IMR-90 (cell line): Measurements from ENCODE around the gene OR13J1. TPM values are rescaled to one million over a fixed set of nuclear protein-coding genes. Genes with fewer than 3 reads are reported as not detected.

Experiments used
- ATAC-seq: fragments of 200-7000 bp; cut with Tn5 transposase; 2 replicates; pipeline ENCODE4 v1.9.1; 2020; ENCODE audit warnings: low read depth, mild to moderate bottlenecking, moderate library complexity
- BruUV-seq: library from RNA; stranded (reverse); fragments of 400-500 nt; replicated peaks from 2 replicates; lab custom pipeline; 2021; lab: Mats Ljungman, UMichigan
- CTCF ChIA-PET: fragments of 300-600 bp; formaldehyde crosslinking; extraction: SDS; loops from one replicate; lab custom pipeline; 2021; ENCODE audit warnings: antibody characterized with exemption; lab: Yijun Ruan, JAX
- POLR2A ChIA-PET: fragments of 300-600 bp; sonication (Branson Sonifier 250); formaldehyde crosslinking; loops from one replicate; lab custom pipeline; 2022; ENCODE audit warnings: antibody characterized with exemption; ENCODE audit not compliant: unreplicated experiment; lab: Charles Lee
- DNase-seq: peaks from one replicate; pipeline ENCODE4 v3.0.0; 2013
- H2AFZ ChIP-seq: replicated peaks from 2 replicates; pipeline ENCODE3; 2013; ENCODE audit warnings: low read length, mild to moderate bottlenecking; ENCODE audit not compliant: poor library complexity
- H2AK5ac ChIP-seq: 2 replicates; pipeline ENCODE4 v1.6.1; 2013; ENCODE audit warnings: low read depth, low read length, inconsistent platforms
- H2AK9ac ChIP-seq: replicated peaks from 2 replicates; pipeline ENCODE3; 2013; ENCODE audit warnings: mild to moderate bottlenecking, low read depth, low read length, moderate library complexity; ENCODE audit not compliant: poor library complexity
- H2BK120ac ChIP-seq: 2 replicates; pipeline ENCODE4 v1.6.1; 2013; ENCODE audit warnings: low read depth, low read length, inconsistent platforms
- H2BK15ac ChIP-seq: 3 replicates; pipeline ENCODE4 v1.6.1; 2013; ENCODE audit warnings: low read depth, low read length, inconsistent platforms
- H2BK20ac ChIP-seq: 2 replicates; pipeline ENCODE4 v1.6.1; 2013; ENCODE audit warnings: low read depth, mild to moderate bottlenecking, inconsistent platforms, low read length, moderate library complexity
- H2BK5ac ChIP-seq: 2 replicates; pipeline ENCODE4 v1.6.1; 2013; ENCODE audit warnings: mild to moderate bottlenecking, low read depth, low read length, inconsistent platforms; ENCODE audit not compliant: poor library complexity, severe bottlenecking
- H3K14ac ChIP-seq: replicated peaks from 2 replicates; pipeline ENCODE4 v1.6.1; 2013; ENCODE audit warnings: low read depth, low read length, inconsistent platforms
- H3K18ac ChIP-seq: 2 replicates; pipeline ENCODE4 v1.6.1; 2013; ENCODE audit warnings: low read depth, low read length, control low read depth
- H3K23ac ChIP-seq: 2 replicates; pipeline ENCODE4 v1.6.1; 2013; ENCODE audit warnings: low read depth, low read length, inconsistent platforms
- H3K27ac ChIP-seq: 2 replicates; pipeline ENCODE4 v1.5.1; 2013; ENCODE audit warnings: mild to moderate bottlenecking, control low read depth, low read length; ENCODE audit not compliant: insufficient read depth
- H3K27me3 ChIP-seq: 2 replicates; pipeline ENCODE4 v1.6.1; 2013; ENCODE audit warnings: low read length; ENCODE audit not compliant: control insufficient read depth, insufficient read depth
- H3K36me3 ChIP-seq: 2 replicates; pipeline ENCODE4 v1.6.1; 2013; ENCODE audit warnings: low read length, mixed read lengths; ENCODE audit not compliant: control insufficient read depth, insufficient read depth
- H3K4ac ChIP-seq: 2 replicates; pipeline ENCODE4 v1.6.1; 2013; ENCODE audit warnings: low read depth, low read length, inconsistent platforms
- H3K4me1 ChIP-seq: 2 replicates; pipeline ENCODE4 v1.6.1; 2013; ENCODE audit warnings: low read length, mixed read lengths; ENCODE audit not compliant: control insufficient read depth, insufficient read depth
- H3K4me2 ChIP-seq: 2 replicates; pipeline ENCODE4 v1.6.1; 2013; ENCODE audit warnings: low read depth, mild to moderate bottlenecking, control low read depth, low read length, moderate library complexity
- H3K4me3 ChIP-seq: 2 replicates; pipeline ENCODE4 v1.5.1; 2013; ENCODE audit warnings: low read depth, mild to moderate bottlenecking, control low read depth, low read length, moderate library complexity; ENCODE audit not compliant: insufficient read depth
- H3K56ac ChIP-seq: 2 replicates; pipeline ENCODE4 v1.6.1; 2013; ENCODE audit warnings: low read length, inconsistent platforms; ENCODE audit not compliant: insufficient read depth; ENCODE audit errors: extremely low read depth
- H3K79me1 ChIP-seq, 2 experiments: 2 replicates each; pipeline ENCODE4 v1.6.1; 2013; ENCODE audit warnings: low read length in 2 of 2, inconsistent platforms in 1 of 2, low read depth in 1 of 2
- H3K9ac ChIP-seq: 2 replicates; pipeline ENCODE4 v1.6.1; 2013; ENCODE audit warnings: low read depth, low read length, control low read depth
- H3K9me1 ChIP-seq: 2 replicates; pipeline ENCODE4 v1.6.1; 2013; ENCODE audit warnings: low read length, inconsistent platforms; ENCODE audit not compliant: insufficient read depth
- H3K9me3 ChIP-seq: 2 replicates; pipeline ENCODE4 v1.6.1; 2013; ENCODE audit warnings: low read length; ENCODE audit not compliant: control insufficient read depth, insufficient read depth
- H4K20me1 ChIP-seq: 2 replicates; pipeline ENCODE4 v1.6.1; 2013; ENCODE audit warnings: low read length, inconsistent platforms; ENCODE audit not compliant: insufficient read depth
- H4K5ac ChIP-seq: 2 replicates; pipeline ENCODE4 v1.6.1; 2013; ENCODE audit warnings: mild to moderate bottlenecking, low read depth, low read length, control low read depth
- H4K8ac ChIP-seq, 2 experiments: 2 replicates each; pipeline ENCODE4 v1.6.1; 2013; ENCODE audit warnings: low read depth in 2 of 2, low read length in 2 of 2, control low read depth in 1 of 2, inconsistent platforms in 1 of 2
- H4K91ac ChIP-seq: 2 replicates; pipeline ENCODE4 v1.6.1; 2013; ENCODE audit warnings: low read depth, low read length, inconsistent platforms; ENCODE audit not compliant: insufficient read depth
- CHD1 ChIP-seq: IDR thresholded peaks from 2 replicates; pipeline ENCODE4 v1.6.1; 2012; ENCODE audit warnings: low read depth, low read length, improper control_type of control experiment
- MAFK ChIP-seq: IDR thresholded peaks from 2 replicates; pipeline ENCODE4 v1.6.1; 2012; ENCODE audit warnings: low read depth, low read length, improper control_type of control experiment
- RAD21 ChIP-seq: IDR thresholded peaks from 2 replicates; pipeline ENCODE4 v1.6.1; 2012; ENCODE audit warnings: low read length, improper control_type of control experiment
- RFX5 ChIP-seq: IDR thresholded peaks from 2 replicates; pipeline ENCODE4 v1.8.0; 2012; ENCODE audit warnings: low read depth, mild to moderate bottlenecking, low read length, moderate library complexity
- WGBS, 2 experiments: methylation state at CpG; one replicate each; pipeline versions ENCODE4 v1.1.5 to v1.1.7; 2013; ENCODE audit warnings: missing lambda C conversion rate in 2 of 2; ENCODE audit not compliant: insufficient read length in 1 of 2; ENCODE audit errors: extremely low coverage in 2 of 2; 5-methylcytosine and 5-hydroxymethylcytosine counted together
- dilution Hi-C: fragments of 300-500 bp; cut with HindIII; formaldehyde crosslinking; loops from one replicate; pipeline ENCODE4 v1.14.3; 2018; ENCODE audit warnings: low sequenced_read_pairs; ENCODE audit not compliant: unreplicated experiment
- in situ Hi-C: fragments of 300-500 bp; cut with MboI; formaldehyde crosslinking; loops from 3 replicates; pipeline ENCODE4 v1.14.3; 2019; ENCODE audit warnings: low sequenced_read_pairs, inconsistent platforms, mixed read lengths
- intact Hi-C: fragments of 100-400 bp; cut with micrococcal nuclease; formaldehyde crosslinking; loops from 2 replicates; pipeline ENCODE4 v1.10.0; 2022
- polyA plus RNA-seq, 3 experiments: library from polyadenylated mRNA; depleted of rRNA; stranded (reverse); fragments of >200 nt; gene quantifications; 2 replicates each; pipeline ENCODE4 v1.2.3, GENCODE V29; 2012; ENCODE audit warnings: low replicate concordance in 1 of 3
- total RNA-seq: library from RNA; depleted of rRNA; stranded (reverse); fragments of >200 nt; gene quantifications from 2 replicates; pipeline ENCODE4 v1.2.3, GENCODE V29; 2012
- TF ChIP-seq, protein P1 (sequence below): fragments of 150-350 bp; IDR thresholded peaks from 2 replicates; pipeline ENCODE4 v1.6.1; 2016; ENCODE audit warnings: low read depth, mild to moderate bottlenecking, low read length, moderate library complexity, borderline replicate concordance

Gene OR13J1
- total and polyA plus RNA-seq, 2 of the 4 experiments (the other 2 are of a cell fraction) = not detected

DNA sequence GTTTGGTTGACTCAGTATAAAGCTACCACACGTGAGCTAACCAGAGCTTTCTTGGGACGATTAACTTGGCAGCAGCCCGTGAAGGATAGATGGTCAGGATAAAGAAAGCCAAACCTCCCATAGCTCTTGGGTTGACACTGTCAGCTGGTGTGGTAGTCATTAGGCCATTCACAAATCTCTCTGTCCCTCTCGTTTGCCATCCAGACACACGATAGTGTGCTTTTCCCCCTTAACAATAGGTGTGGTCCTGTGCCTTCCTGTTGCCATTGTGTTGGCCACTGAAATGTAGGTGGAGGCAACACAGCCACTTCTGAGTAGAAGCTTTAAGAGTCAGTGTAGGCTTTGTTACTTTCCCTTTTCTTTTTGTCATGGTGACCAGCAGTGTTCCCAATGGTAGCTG is 11.7 kb downstream of the OR13J1 start:
- H3K9me1 ChIP-seq = no peaks in the 10 kb centered on the region
- DNase-seq (no peak), ATAC-seq (no peak)
- TF ChIP-seq RAD21 (no peak), MAFK (no peak), CHD1 (no peak), RFX5 (no peak)
- TF ChIP-seq, protein P1, sequence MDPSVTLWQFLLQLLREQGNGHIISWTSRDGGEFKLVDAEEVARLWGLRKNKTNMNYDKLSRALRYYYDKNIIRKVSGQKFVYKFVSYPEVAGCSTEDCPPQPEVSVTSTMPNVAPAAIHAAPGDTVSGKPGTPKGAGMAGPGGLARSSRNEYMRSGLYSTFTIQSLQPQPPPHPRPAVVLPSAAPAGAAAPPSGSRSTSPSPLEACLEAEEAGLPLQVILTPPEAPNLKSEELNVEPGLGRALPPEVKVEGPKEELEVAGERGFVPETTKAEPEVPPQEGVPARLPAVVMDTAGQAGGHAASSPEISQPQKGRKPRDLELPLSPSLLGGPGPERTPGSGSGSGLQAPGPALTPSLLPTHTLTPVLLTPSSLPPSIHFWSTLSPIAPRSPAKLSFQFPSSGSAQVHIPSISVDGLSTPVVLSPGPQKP = no peak
- dilution Hi-C loops (no loop called here), intact Hi-C loops (no loop called here), in situ Hi-C loops (no loop called here)
- no peak overlapping the region for H2BK5ac ChIP-seq
- no peak overlapping the region for H3K9ac ChIP-seq
- WGBS, 2 experiments = no CpG with 5 or more reads among the region's 5 CpGs
- no peak overlapping the region for H2BK120ac ChIP-seq
- no peaks in the 10 kb centered on the region for H3K4me1 ChIP-seq
- no peak overlapping the region for H3K18ac ChIP-seq
- H3K9me3 ChIP-seq = no peaks in the 10 kb centered on the region
- CTCF ChIA-PET = interaction anchor here (1.0 kb wide), 1 partner anchor 10 kb away, joined by 3 read pairs; no protein-coding TSS in a partner anchor
- H2AFZ ChIP-seq = peak overlapping the region; percentile 24
- no peak overlapping the region for H3K56ac ChIP-seq
- no peak overlapping the region for H4K8ac ChIP-seq
- no peak overlapping the region for H3K4me3 ChIP-seq
- H2BK15ac ChIP-seq = no peak overlapping the region
- H3K4me2 ChIP-seq = no peak overlapping the region
- no peaks in the 10 kb centered on the region for H3K79me1 ChIP-seq
- H4K5ac ChIP-seq = no peak overlapping the region
- H3K27me3 ChIP-seq = peaks cover 31% of the 10 kb centered on the region
- POLR2A ChIA-PET = no interaction called here
- H3K23ac ChIP-seq = no peak overlapping the region
- no peak overlapping the region for H3K4ac ChIP-seq
- no peaks in the 10 kb centered on the region for H4K20me1 ChIP-seq
- H2AK5ac ChIP-seq = no peak overlapping the region
- no peak overlapping the region for H3K27ac ChIP-seq
- no TSS peak for BruUV-seq
- no peak overlapping the region for H3K14ac ChIP-seq
- H2AK9ac ChIP-seq = peak overlapping the region; percentile 32
- no peak overlapping the region for H2BK20ac ChIP-seq
- H4K91ac ChIP-seq = no peak overlapping the region
- no peaks in the 10 kb centered on the region for H3K36me3 ChIP-seq
